AG09309 (cell line): ENCODE data around the gene EMID1.

Experiments
- DNase-seq: peaks from one replicate; pipeline ENCODE4 v3.0.0-alpha.2; 2010; ENCODE audit warnings: low read depth
- H3K4me3 ChIP-seq: 2 replicates; pipeline ENCODE4 v1.5.1; 2011; ENCODE audit warnings: mild to moderate bottlenecking, low read depth, low read length, moderate library complexity; ENCODE audit not compliant: control insufficient read depth
- TF ChIP-seq, protein P1 (sequence below): IDR thresholded peaks from 2 replicates; pipeline ENCODE4 v1.5.1; 2011; ENCODE audit warnings: mild to moderate bottlenecking, low read depth, low read length, inconsistent platforms; ENCODE audit not compliant: insufficient read depth, control insufficient read depth; ENCODE audit errors: missing control alignments

The EMID1 gene

GRCh38 chr22:29214232-29214631 lies 8.5 kb downstream of the EMID1 start:
- no peak overlapping the region for H3K4me3 ChIP-seq
- DNase-seq = no peak
- TF ChIP-seq, protein P1, sequence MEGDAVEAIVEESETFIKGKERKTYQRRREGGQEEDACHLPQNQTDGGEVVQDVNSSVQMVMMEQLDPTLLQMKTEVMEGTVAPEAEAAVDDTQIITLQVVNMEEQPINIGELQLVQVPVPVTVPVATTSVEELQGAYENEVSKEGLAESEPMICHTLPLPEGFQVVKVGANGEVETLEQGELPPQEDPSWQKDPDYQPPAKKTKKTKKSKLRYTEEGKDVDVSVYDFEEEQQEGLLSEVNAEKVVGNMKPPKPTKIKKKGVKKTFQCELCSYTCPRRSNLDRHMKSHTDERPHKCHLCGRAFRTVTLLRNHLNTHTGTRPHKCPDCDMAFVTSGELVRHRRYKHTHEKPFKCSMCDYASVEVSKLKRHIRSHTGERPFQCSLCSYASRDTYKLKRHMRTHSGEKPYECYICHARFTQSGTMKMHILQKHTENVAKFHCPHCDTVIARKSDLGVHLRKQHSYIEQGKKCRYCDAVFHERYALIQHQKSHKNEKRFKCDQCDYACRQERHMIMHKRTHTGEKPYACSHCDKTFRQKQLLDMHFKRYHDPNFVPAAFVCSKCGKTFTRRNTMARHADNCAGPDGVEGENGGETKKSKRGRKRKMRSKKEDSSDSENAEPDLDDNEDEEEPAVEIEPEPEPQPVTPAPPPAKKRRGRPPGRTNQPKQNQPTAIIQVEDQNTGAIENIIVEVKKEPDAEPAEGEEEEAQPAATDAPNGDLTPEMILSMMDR = no peak

GRCh38 chr22:29215012-29215860 lies 9.5 kb downstream of the EMID1 start:
- DNase-seq = no peak
- TF ChIP-seq, protein P1 = no peak
- H3K4me3 ChIP-seq = no peak overlapping the region

DNA sequence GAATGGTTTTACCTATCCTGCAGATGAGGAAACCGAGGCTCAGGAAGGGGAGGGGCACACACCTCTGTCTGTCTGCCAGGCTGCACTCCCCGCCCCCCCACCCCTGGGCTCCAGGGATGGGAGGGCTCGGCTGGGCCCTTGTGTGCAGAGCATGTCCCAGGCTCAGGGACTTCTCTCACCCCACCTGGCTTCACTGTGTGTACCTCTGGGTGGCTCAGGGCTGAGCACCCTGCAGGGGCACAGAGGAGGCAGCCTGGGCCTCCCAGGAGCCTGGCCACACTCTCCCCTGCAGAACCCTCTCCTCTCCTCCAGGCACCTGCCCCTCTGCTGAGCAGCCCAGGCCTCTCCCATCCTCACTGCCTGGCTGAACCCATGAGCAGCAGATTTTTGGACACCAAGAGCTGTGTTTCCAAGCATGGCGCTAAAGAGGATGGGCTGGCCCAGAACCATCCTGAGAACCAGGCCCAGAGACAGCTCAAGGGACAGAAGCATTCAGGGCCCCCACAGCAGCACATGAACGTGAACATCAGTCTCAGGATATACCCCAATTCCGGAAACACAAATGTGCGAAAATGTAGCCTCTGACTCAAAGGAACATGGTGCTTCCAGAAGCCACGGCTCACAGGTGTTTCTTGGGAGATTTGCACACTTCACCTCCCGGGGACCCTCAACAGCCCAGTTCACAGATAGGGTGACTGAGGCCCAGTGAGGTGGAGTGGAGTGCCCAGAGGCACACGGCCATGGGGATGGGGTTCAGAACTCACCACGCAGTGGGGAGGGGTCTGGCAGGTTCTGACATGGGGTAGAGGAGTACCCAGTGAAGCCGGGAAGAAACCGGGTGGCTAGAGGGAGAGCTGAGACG lies 10.5 kb downstream of the EMID1 start:
- TF ChIP-seq, protein P1 = no peak
- DNase-seq = no peak
- no peak overlapping the region for H3K4me3 ChIP-seq

- peak; percentile 42 for DNase-seq
- TF ChIP-seq, protein P1 = no peak
- no peak overlapping the region for H3K4me3 ChIP-seq
Observed at GRCh38 chr22:29216873-29217666, 11.4 kb downstream of the EMID1 start.

DNA sequence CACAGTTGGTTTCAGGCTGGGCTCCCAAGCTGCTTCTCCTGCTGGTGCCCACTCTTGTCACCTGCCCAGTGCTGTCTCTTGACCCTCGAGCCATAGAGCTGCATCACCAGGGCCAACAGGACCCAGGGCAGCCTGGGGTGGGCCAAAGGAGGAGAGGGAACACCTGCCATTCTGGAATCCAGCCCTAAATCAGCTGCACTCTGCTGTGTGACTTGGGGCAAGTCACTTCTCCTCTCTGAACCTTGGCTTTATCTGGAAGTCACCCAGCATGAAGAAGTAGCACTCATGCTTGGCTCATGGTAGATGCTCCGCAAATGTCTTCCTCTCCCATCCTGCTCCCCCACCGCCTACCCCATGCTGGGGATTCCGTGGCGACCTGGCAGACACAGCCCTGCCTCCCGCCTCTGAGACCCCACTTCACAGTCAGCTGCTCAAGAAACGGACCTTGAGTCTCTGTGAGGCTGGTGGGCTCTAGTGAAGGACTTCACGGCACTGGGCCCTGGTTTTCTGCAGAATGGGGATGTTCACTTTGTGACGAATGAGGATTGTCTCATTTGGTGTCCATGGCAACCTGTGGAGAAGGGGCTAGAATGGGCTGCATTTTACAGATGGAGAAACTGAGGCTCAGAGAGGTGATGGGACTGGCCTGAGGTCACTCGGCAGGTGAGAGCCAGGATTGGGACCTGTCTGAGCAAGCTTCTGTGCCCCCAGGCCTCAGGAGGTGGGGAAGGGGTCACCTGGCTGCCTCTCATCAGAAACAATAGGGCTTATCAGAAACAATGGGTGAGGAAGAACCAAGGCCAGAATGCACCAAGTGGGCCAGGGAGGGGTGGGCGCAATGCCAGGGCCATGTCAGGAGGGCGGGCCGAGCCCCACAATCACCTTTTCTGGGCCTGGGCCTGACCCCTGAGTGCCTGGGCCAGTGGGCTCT lies 12.4 kb downstream of the EMID1 start:
- TF ChIP-seq, protein P1 = no peak
- H3K4me3 ChIP-seq = no peak overlapping the region
- DNase-seq = no peak
